Stimulated activated CD4-positive, alpha-beta T cell treated with anti-CD3 and anti-CD28 coated beads, Interleukin-1b, Interleukin-23, amount 100 ng/mL, for 1 hour (primary cell): Measurements from ENCODE around the gene TTC23L.
"Not testable (repeated sequence)": the region's sequence is repeated elsewhere in the genome, so short reads cannot be mapped to it uniquely, and the experiment has no call there.

Source experiments
- DNase-seq, 2 donors: peaks; one replicate each; pipeline ENCODE4 v3.0.0-alpha.2; 2020; ENCODE audit warnings: low read depth in 2 of 2

The TTC23L gene

GRCh38 chr5:34838785-34839714 is at the start of gene TTC23L:
Gene TTC23L, plus strand, starts transcription at chr5:34839164. Its CDS starts 1,508 bp downstream, at chr5:34840672.
- DNase-seq = peak; percentile 71 to 72

- no peak for DNase-seq
Measured at GRCh38 chr5:34789639-34790038, 49.3 kb upstream of the TTC23L start.

GRCh38 chr5:34790069-34790468 is 48.9 kb upstream of the TTC23L start:
- DNase-seq = no peak

- no peak for DNase-seq
Measured at GRCh38 chr5:34791761-34792244, 47.2 kb upstream of the TTC23L start.

- no peak for DNase-seq
Measured at GRCh38 chr5:34802834-34803563, 36.0 kb upstream of the TTC23L start.

GRCh38 chr5:34803974-34804732 is 34.8 kb upstream of the TTC23L start:
- no peak for DNase-seq

- no peak for DNase-seq
Measured at GRCh38 chr5:34804913-34805312, 34.1 kb upstream of the TTC23L start.

- DNase-seq = no peak
Measured at GRCh38 chr5:34806532-34806931, 32.4 kb upstream of the TTC23L start.

- no peak for DNase-seq
Measured at GRCh38 chr5:34811706-34812105, 27.3 kb upstream of the TTC23L start.

- DNase-seq = no peak
Measured at GRCh38 chr5:34813509-34813908, 25.5 kb upstream of the TTC23L start.

GRCh38 chr5:34817558-34818351 is 21.2 kb upstream of the TTC23L start:
- no peak for DNase-seq

- DNase-seq = no peak
Measured at GRCh38 chr5:34818717-34819116, 20.2 kb upstream of the TTC23L start.

- no peak for DNase-seq
Measured at GRCh38 chr5:34820593-34820992, 18.4 kb upstream of the TTC23L start.

- no peak for DNase-seq
Measured at GRCh38 chr5:34822956-34823715, 15.8 kb upstream of the TTC23L start.

GRCh38 chr5:34826347-34826746 is 12.6 kb upstream of the TTC23L start:
- no peak for DNase-seq

GRCh38 chr5:34827588-34828506 is 11.1 kb upstream of the TTC23L start:
- no peak for DNase-seq

GRCh38 chr5:34830827-34831226 is 8.1 kb upstream of the TTC23L start:
- DNase-seq = not testable (repeated sequence)

- no peak for DNase-seq
Measured at GRCh38 chr5:34831303-34831702, 7.7 kb upstream of the TTC23L start.

GRCh38 chr5:34832568-34832967 is 6.4 kb upstream of the TTC23L start:
- DNase-seq = no peak
